GM18870 (cell line): ENCODE data around the gene CSRP3.

Source experiments
- ATAC-seq: cut with Tn5 transposase; IDR thresholded peaks from one replicate; pipeline ENCODE4 v1.9.1; 2021; ENCODE audit warnings: moderate library complexity; ENCODE audit not compliant: unreplicated experiment

Gene CSRP3

GRCh38 chr11:19134004-19134403 is 67.8 kb downstream of the CSRP3 start:
- no peak for ATAC-seq
